Renal pelvis (tissue), 4 donors: ENCODE measurements around the gene KIZ. TPM values are rescaled to one million over a fixed set of nuclear protein-coding genes. Genes with fewer than 3 reads are reported as not detected.

Experiments used
- DNase-seq: peaks from one replicate; pipeline ENCODE4 v3.0.0-alpha.2; 2013
- polyA plus RNA-seq, 3 donors: library from polyadenylated mRNA; unstranded; fragments of 120-200 nt; gene quantifications; one replicate each; pipeline ENCODE4 v1.2.1, GENCODE V29; 2013; ENCODE audit not compliant: insufficient read length in 3 of 3

Gene KIZ
- polyA plus RNA-seq, 3 donors: 32.5 to 38.9 (median 34.6) TPM

GRCh38 chr20:21102603-21103311 is 23.1 kb upstream of the KIZ start:
- no peak for DNase-seq

- DNase-seq: no peak
These were observed 22.1 kb upstream of the KIZ start for GRCh38 chr20:21103582-21104465.

GRCh38 chr20:21104466-21104761 is 21.5 kb upstream of the KIZ start:
- DNase-seq: no peak

- no peak for DNase-seq
These were observed 21.0 kb upstream of the KIZ start for GRCh38 chr20:21104921-21105320.

- no peak for DNase-seq
These were observed 20.3 kb upstream of the KIZ start for GRCh38 chr20:21105429-21106170.

- DNase-seq: no peak
These were observed 19.5 kb upstream of the KIZ start, which contains the start of gene LINC00237 for GRCh38 chr20:21106171-21107017. Gene LINC00237 (minus strand): TSS chr20:21106358.

- DNase-seq: no peak
These were observed 16.7 kb upstream of the KIZ start for GRCh38 chr20:21109144-21109543.

- no peak for DNase-seq
These were observed 15.1 kb upstream of the KIZ start for GRCh38 chr20:21110811-21111210.

GRCh38 chr20:21111416-21111815 is 14.5 kb upstream of the KIZ start:
- no peak for DNase-seq

- no peak for DNase-seq
These were observed 12.2 kb upstream of the KIZ start for GRCh38 chr20:21113697-21114096.

- no peak for DNase-seq
These were observed 11.3 kb upstream of the KIZ start for GRCh38 chr20:21114584-21114983.

- DNase-seq: no peak
These were observed 8.4 kb upstream of the KIZ start for GRCh38 chr20:21117521-21117920.

- no peak for DNase-seq
These were observed 7.7 kb upstream of the KIZ start for GRCh38 chr20:21118138-21118537.

GRCh38 chr20:21118782-21119181 is 7.1 kb upstream of the KIZ start:
- DNase-seq: no peak

GRCh38 chr20:21124190-21124589 is 1.7 kb upstream of the KIZ start:
- DNase-seq: no peak

GRCh38 chr20:21125072-21125848 is 622 bp upstream of the KIZ start:
- no peak for DNase-seq

- no peak for DNase-seq
These were observed 644 bp downstream of the KIZ start for GRCh38 chr20:21126581-21126870.

- DNase-seq: no peak
These were observed 1.5 kb downstream of the KIZ start for GRCh38 chr20:21127201-21127981.

- no peak for DNase-seq
These were observed 4.0 kb downstream of the KIZ start for GRCh38 chr20:21129861-21130260.

- DNase-seq: no peak
These were observed 7.5 kb downstream of the KIZ start for GRCh38 chr20:21133404-21133803.
